GM18498 (cell line): Measurements from ENCODE around the gene DTX1.
"Not testable (repeated sequence)": the region's sequence is repeated elsewhere in the genome, so short reads cannot be mapped to it uniquely, and the experiment has no call there.

ENCODE experiments used
- ATAC-seq: cut with Tn5 transposase; IDR thresholded peaks from one replicate; pipeline ENCODE4 v1.9.1; 2021; ENCODE audit warnings: mild to moderate bottlenecking, moderate library complexity; ENCODE audit not compliant: unreplicated experiment

DTX1 gene

DNA sequence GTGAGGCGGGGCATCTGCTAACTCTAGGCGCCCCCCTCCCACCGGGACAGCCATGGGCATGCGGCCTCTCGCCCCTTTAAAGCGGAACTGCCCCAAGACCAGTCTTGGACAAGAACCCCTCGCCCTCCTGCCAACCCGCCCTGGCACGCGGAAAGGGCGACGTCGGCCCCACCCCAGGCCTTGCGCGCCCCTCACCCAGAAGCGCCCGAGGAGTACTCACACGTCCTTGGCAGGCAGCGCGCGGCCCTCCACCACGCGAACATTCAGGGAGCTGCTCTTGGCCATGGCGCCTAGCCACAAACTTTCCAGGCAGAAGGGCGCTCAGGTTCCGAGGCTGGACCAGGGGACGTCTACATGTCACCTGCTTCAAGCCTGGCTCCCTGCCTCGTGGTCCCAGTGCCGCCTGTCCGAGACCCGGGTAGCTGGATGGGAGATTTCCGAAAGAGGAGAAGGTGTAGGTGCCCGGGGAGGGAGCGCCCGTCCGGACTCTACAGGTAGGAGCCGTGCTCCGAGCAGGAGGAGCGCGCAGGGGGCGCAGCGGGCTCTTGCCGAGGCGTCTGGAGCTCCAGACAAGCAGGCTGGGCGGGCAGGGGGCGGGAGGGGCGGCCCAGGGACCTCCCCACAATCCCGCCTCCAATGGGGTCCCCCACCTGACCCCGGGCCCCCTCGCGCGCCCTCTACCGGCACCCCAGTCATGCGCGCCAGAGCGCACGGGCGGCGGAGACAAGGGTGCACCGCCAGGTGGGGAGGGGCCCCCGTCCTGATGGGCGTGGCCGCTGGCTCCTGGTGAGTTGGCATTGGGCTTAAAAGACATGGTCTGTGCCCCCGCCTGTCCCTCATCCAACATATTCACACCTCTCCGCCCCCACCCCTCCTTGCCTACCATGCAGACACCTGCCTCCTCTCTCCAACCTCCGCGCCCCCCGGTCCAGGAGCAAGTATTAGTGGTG, 78.9 kb downstream of the DTX1 start, which contains the start of gene RASAL1:
Gene RASAL1 (minus strand): TSS at position 584 of the 950 bp plus-strand sequence. CDS start 299 bp downstream, at position 285.
- no peak for ATAC-seq

DNA sequence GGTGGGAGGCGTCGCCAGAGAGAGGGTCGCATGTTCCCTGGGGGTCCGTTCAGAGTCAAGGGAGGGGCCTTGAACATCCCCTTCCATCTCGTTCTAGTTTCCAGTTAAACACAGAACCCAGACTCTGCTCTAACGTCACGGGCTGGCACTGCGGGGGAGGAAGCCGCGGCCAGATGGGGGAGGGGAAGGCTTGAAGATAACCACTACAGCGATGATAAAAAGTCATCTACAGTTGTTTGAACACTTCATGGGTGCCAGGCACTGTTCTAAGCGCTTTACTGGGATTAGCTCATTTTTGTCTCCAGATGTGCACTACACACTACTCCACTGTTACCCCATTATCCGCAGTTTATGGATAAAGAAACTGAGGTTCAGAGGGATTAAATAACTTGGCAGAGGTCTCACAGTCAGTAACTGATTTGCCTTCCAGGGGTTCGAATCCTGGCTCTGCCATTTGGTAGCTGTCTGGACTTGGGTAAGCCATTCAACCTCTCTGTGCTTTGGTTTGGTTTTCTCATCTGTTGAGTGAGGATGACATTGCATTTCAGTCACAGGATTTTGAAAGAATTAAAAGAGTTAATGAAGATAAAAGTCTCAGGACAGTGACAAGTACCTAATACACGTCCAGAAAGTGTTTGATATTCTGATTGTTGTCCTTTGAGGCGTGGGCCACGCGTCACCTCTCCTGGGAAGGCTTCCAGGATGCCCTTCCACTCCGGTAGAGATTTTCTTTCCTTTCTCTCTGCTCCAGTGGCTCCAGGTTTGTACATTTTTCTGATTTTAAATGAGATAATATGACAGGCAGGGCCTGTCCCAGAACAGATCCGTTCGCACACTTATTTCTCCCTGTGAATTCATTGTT, 79.8 kb downstream of the DTX1 start:
- ATAC-seq, result no peak

DNA sequence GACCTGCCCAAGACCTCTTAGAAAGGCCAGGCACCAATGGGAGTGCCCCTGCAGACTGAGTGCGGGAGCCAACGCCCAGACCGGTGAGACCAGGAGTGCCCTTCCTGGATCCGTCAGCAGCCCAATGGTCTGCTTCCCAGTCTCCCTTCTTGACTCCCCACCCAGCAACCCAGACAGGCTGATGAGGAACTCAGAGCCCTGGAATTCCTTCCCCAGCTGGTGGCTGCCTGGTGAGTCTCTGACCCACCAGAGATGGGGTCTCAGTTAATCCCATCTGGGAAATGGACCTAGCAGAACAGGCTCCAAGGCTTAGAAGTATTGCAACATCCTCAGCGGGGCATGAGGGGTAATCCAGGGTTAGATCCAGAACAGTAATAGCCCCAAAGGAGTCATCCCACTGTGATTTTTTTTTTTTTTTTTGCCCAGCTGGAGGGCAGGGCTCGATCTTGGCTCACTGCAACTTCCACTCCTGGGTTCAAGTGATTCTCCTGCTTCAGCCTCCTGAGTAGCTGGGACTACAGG, 80.5 kb downstream of the DTX1 start:
- ATAC-seq, result no peak

DNA sequence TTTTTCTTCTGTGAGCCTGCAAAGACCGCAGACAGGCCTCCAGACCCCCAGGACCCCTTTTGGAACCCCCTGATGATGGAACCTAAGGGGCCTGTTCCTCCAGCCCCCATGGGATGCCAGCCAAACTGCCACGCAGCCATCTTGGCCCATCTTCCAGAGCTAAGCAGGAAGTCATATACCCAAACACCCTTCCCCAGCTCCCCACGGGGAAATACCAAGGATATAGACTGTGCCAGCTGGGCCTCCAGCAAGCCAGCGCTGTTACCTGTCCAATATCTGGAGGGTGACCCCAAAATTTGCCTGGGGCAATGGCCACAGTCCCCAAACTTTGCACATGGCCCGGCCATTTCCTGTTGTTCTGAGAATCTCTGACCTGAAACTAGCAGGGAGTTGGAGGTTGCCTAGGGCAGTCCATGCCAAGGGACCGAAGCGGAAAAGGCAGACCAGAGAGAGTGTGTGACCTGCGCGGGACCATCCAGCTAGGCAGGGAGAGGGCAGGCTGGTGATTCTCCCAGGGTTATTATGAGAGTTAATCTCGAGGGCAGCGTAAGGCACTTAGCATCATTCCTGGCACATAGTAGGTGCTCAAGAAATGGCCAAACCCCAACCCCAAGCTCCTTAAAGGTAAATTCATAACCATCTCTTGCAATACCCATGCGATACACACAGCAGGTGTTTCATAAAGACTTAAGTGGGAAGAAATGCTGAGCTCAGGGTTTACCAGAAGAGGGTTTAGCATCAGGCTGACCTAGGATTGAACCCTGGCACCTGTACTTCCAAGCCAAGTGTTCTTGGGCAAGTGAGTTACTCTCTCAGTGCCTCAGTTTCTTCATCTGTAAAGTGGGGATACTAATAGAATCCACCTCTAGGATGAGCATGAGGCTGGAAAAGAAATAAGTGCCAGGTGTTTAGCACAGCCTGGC, 81.6 kb downstream of the DTX1 start:
- ATAC-seq, result no peak

DNA sequence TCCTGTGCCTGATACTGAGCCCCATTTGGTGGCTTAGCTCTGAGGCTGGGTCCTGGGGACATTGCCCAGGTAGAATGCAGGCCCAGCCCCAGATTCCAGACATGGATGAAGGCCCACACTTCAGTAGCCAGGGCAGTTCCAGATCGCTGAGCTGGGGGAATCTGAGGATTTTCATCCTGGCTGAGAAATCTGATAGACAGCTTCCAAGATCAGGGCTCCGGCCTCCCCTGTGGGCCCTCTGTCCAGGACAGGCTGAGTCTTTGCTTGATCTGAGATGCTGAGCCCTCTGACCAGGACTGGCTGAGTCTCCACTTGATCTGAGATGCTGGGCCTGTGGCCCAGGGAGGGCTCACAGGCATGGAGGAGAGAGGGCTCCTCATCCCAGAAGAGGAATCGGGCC, 82.3 kb downstream of the DTX1 start:
- ATAC-seq, result no peak

DNA sequence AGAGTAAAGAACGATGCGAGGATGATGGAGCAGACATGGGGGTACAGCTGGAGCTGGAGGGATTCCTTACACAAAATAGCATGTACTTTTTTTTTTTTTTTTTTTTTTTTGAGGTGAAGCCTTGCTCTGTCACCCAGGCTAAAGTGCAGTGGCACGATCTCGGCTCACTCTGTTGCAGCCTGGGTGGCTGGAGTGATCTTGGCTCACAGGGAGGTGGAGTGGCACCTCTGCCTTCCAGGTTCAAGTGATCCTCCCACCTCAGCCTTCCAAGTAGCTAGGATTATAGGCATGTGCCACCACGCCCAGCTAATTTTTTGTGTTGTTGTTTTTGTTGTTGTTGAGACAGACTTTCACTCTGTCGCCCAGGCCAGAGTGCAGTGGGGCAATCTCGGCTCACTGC, 84.2 kb downstream of the DTX1 start:
- no peak for ATAC-seq

DNA sequence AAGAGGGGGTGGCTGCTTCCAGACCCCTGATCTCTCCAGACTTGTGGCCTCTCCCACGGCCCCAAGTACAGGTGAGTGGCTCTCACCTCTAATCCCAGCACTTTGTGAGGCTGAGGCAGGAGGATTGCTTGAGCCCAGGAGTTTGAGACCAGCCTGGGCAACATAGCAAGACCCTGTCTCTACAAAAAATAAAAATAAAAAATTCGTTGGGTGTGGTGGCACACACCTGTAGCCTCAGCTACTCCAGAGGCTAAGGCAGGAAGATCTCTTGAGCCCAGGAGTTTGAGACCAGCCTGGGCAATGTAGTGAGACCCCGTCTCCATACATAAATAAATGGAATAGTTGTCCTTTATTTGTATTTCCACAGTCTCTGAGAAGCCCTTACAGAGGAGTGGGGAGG, 85.2 kb downstream of the DTX1 start:
- not testable (repeated sequence) for ATAC-seq

DNA sequence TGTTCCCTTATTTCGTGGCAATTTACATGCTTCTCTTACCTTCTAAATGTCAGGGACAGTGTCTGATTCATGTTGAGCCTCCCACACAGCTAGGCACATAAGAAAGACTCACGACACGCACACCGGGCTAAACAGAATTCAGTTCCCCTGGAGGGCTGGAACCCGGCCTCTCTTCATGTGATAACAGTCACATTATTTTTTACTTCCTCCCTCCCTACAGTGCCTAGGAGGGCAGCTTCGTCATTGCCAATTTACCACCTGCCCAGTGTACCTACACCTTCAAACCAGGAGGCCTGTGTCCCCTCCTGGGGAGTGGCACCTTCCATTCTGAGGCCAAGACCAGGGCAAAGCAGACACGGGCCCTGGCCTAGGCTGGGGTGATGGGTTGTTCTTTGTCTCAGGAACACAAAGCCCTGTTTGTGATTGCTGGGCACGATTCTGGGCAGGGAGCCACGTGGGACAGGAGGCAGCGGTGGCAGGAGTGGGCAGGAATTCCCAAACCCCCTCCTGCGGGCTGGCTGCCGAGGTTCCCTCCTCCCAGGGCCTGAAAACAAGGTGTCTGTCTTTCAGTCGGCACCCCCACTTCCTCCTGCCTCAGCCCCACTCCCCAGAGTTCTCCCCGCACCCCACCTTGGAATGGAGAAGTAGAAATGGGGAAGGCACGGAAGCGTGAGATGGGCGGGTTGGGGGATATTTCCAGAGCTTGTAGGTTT, 85.8 kb downstream of the DTX1 start:
- ATAC-seq, result no peak

DNA sequence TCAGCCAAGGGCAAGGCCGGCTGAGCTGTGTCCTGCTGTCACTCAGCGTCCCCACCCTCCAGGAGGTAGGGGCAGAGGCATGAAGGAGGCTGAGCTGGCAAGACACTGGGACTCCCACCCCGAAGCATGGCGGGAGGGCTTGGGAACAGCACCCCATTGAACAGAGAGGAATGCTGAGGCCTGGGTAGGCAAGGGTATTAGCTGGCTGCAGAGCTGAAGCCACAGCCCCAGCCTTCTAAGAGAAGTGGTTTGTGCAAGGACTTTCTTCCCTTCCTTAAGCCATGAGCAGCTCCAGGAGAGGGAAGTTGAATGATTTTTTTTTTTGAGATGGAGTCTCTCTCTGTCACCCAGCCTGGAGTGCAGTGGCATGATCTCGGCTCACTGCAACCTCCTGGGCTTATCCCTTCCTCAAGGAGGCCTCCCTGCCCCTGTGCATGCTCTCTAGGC, 86.4 kb downstream of the DTX1 start:
- no peak for ATAC-seq

DNA sequence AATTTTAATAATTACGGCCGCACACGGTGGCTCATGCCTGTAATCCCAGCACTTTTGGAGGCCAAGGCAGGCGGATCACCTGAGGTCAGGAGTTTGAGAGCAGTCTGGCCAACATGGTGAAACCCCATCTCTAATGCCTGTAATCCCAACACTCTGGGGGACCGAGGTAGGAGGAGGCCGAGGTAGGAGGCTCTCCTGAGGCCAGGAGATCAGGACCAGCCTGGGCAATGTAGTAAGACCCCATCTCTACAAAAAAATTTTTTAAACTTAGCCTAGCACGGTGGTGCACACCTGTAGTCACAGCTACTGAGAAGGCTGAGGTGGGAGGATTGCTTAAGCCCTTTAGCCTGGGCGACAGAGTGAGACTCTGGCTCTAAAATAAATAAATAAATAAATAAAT, 87.4 kb downstream of the DTX1 start:
- ATAC-seq, result no peak

DNA sequence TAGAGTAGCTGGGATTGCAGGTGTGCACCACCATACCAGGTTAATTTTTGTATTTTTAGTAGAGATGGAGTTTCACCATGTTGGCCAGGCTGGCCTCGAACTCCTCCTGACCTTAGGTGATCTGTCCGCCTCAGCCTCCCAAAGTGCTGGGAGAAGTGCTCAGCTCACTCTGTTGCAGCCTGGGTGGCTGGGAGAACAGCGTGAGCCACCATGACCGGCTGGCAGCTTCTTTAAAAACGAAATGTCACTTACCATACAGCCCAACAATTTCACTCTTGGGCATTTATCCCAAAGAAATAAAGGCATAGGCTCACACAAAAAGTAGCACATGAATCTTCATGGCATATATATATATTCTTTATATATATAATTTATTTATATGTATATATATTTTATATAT, 88.3 kb downstream of the DTX1 start:
- ATAC-seq, result no peak

DNA sequence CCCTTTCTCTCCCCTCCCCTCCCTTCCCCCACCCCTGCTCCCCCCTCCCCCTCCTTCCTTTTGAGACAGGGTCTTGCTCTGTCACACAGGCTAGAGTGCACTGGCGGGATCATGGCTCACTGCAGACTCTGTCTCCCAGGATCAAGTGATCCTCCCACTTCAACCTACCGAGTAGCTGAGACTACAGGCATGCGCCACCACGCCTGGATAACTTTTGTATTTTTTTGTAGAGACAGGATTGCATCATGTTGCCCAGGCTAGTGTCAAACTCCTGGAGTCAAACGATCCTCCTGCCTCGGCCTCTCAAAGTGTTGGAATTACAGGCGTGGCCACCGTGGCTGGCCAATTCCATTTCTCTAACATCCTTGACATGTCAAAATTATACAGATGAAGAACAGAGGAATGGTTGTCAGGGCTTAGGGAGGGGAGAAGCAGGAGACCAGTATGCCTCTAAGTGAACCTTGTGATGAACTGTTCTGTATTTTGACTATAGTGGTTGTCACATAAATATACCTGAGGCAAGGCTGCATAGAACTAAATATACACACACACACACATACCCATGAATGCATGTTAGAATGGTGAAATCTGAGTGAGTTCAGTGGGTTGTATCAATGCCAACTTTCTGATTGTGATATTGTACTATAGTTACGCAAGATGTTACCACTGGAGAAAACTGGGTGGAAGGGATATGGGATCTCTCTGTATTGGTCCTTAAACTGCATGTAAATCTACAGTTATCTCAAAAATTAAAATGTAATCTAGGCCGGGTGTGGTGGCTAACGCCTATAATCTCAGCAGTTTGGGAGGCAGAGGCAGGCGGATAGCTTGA, 89.4 kb downstream of the DTX1 start:
- ATAC-seq, result no peak

DNA sequence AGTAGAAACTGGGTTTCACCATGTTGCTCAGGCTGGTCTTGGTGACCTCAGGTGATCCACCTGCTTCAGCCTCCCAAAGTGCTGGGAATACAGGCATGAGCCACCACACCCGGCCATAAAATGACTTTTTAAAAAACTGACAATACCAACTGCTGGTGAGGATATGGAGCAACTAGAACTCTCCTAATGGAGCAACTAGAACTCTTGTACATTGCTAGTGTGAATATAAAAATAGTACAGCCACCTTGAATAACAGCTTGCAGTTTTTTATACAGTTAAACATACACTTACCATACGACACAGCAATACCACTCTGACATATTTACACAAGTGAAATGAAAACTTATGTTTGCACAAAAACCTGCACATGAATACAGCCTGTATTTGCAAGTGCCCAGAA, 90.5 kb downstream of the DTX1 start:
- ATAC-seq, result no peak
